Adrenal gland (tissue), 12 donors: ENCODE measurements around the gene DNAJC1. TPM values are rescaled to one million over a fixed set of nuclear protein-coding genes. Genes with fewer than 3 reads are reported as not detected.
"Not testable (repeated sequence)": the region's sequence is repeated elsewhere in the genome, so short reads cannot be mapped to it uniquely, and the experiment has no call there.

ENCODE experiments used
- DNase-seq, 7 donors: peaks; one replicate each; pipeline ENCODE4 v3.0.0-alpha.2; 2019 to 2020
- H3K27ac ChIP-seq, 5 donors: fragments of 200-600 bp; sonication (generic) in 4 of 5; 1 replicate in 3 of 5; 2 replicates in 2 of 5; pipeline versions ENCODE4 v1.5.1 to v1.8.0; 2016 to 2020; ENCODE audit warnings: mild to moderate bottlenecking in 1 of 5
- H3K27me3 ChIP-seq: fragments of 200-600 bp; 2 replicates; pipeline ENCODE4 v1.8.0; 2021
- H3K36me3 ChIP-seq, 2 donors: fragments of 200-600 bp; replicated peaks in 1 of 2; 1 replicate in 1 of 2; 2 replicates in 1 of 2; pipeline versions ENCODE4 v1.5.1 to v1.8.0; 2018 to 2022
- H3K4me1 ChIP-seq, 2 donors: fragments of 200-600 bp; replicated peaks in 1 of 2; 1 replicate in 1 of 2; 2 replicates in 1 of 2; pipeline versions ENCODE4 v1.5.1 to v1.8.0; 2018 to 2021
- H3K4me3 ChIP-seq, 4 donors: fragments of 200-600 bp; sonication (generic) in 3 of 4; one replicate each; pipeline ENCODE4 v1.5.1; 2016 to 2018
- H3K9me3 ChIP-seq, 3 donors: fragments of 200-600 bp; sonication (generic) in 1 of 3; replicated peaks in 1 of 3; 1 replicate in 2 of 3; 2 replicates in 1 of 3; pipeline versions ENCODE4 v1.5.1 to v1.8.0; 2016 to 2021
- CTCF ChIP-seq, 6 experiments: fragments of 450-650 bp in 4 of 6; fragments of 200-600 bp in 2 of 6; sonication (generic) in 1 of 6; IDR thresholded peaks; 1 replicate in 5 of 6; 2 replicates in 1 of 6; pipeline versions ENCODE4 v1.5.1 to v1.8.0; 2016 to 2021; ENCODE audit warnings: antibody characterized with exemption in 6 of 6, mild to moderate bottlenecking in 2 of 6, moderate library complexity in 1 of 6
- POLR2A ChIP-seq, 2 donors: fragments of 450-650 bp; IDR thresholded peaks; one replicate each; pipeline ENCODE4 v1.6.1; 2017; ENCODE audit warnings: antibody characterized with exemption in 2 of 2, mild to moderate bottlenecking in 2 of 2, moderate library complexity in 1 of 2
- WGBS, 4 donors: extraction: QIAGEN DNeasy Blood & Tissue Kit in 2 of 4; methylation state at CpG; one replicate each; pipeline versions ENCODE4 v1.1.5 to v1.1.7; 2013 to 2017; 5-methylcytosine and 5-hydroxymethylcytosine counted together
- intact Hi-C, 2 donors: fragments of 100-400 bp; cut with DNase I; formaldehyde crosslinking; loops; one replicate each; pipeline versions ENCODE4 v1.14.1 to v1.15.0; 2022 to 2023
- polyA plus RNA-seq, 3 donors: library from polyadenylated mRNA; stranded (reverse); fragments of 200-250 nt in 2 of 3; fragments of 350-450 nt in 1 of 3; fragmentation: Illumina TruSeq in 1 of 3; extraction: RNeasy Lipid Tissue Mini Kit (QIAGEN cat#74804) in 1 of 3; gene quantifications; one replicate each; pipeline ENCODE4 v1.2.3, GENCODE V29; 2013 to 2014
- total RNA-seq, 9 donors: library from RNA; depleted of rRNA in 4 of 9; stranded (reverse); fragments of >200 nt in 4 of 9; fragments of 120-200 nt in 1 of 9; fragmentation: NEBNext Ultra II Directional in 1 of 9; extraction: Animal tissue kit (Norgen Biotek cat#: 25700) in 1 of 9; gene quantifications; one replicate each; pipeline versions ENCODE4 v1.1.0 to v1.2.4, GENCODE V29; 2013 to 2023
- donor health status: healthy with polysubstance abuse.
- donor health status: Bipolar disorder and iron deficiency.
- donor health status: DM: yes; HTN: yes; CAD: no.
- donor health status: DM: no; HTN: no; CAD: no.
- donor health status: DM: no; HTN: no; CAD: no.
- donor health status: DM: yes; HTN: yes; CAD: no.

Gene DNAJC1
- total and polyA plus RNA-seq, 12 donors: 11.0 to 84.4 (median 36.8) TPM

GRCh38 chr10:21888959-21889358 is 114.6 kb downstream of the DNAJC1 start:
- no peak for DNase-seq
- H3K27me3 ChIP-seq: no peaks in the 10 kb centered on the region
- H3K4me3 ChIP-seq: no peak overlapping the region
- 70 to 79% (median 74%) methylated on average over 5 of the region's 5 CpGs for WGBS, 4 donors
- intact Hi-C loops: no loop called here
- no peaks in the 10 kb centered on the region for H3K36me3 ChIP-seq
- H3K27ac ChIP-seq: no peak overlapping the region
- no peaks in the 10 kb centered on the region for H3K4me1 ChIP-seq
- no peak for TF ChIP-seq POLR2A (IDR thresholded peaks at IDR 0.05)
- no peak for TF ChIP-seq CTCF (IDR thresholded peaks at IDR 0.05)
- H3K9me3 ChIP-seq: peaks cover 0 to 6% (median 5%) of the 10 kb centered on the region in 3 donors

- no peak for DNase-seq
- H3K27ac ChIP-seq: no peak overlapping the region
- H3K36me3 ChIP-seq: peaks cover 0 to 6% of the 10 kb centered on the region in 2 donors
- TF ChIP-seq POLR2A (IDR thresholded peaks at IDR 0.05) (no peak), CTCF (IDR thresholded peaks at IDR 0.05) (no peak)
- intact Hi-C loops: no loop called here
- H3K4me1 ChIP-seq: no peaks in the 10 kb centered on the region
- no peaks in the 10 kb centered on the region for H3K27me3 ChIP-seq
- peaks cover 0 to 6% (median 5%) of the 10 kb centered on the region in 3 donors for H3K9me3 ChIP-seq
- H3K4me3 ChIP-seq: no peak overlapping the region
Measured at GRCh38 chr10:21885940-21886339, 117.6 kb downstream of the DNAJC1 start.

- no peak for DNase-seq
- Histone ChIP-seq H3K36me3 (no peaks in the 10 kb centered on the region), H3K4me1 (no peaks in the 10 kb centered on the region), H3K4me3 (no peak overlapping the region), H3K9me3 (peaks cover 0 to 6% (median 0%) of the 10 kb centered on the region in 3 donors), H3K27ac (no peak overlapping the region), H3K27me3 (no peaks in the 10 kb centered on the region)
- TF ChIP-seq POLR2A (IDR thresholded peaks at IDR 0.05) (no peak), CTCF (IDR thresholded peaks at IDR 0.05) (no peak)
- 85 to 97% (median 96%) methylated on average over 5 of the region's 5 CpGs for WGBS, 4 donors
- intact Hi-C loops: no loop called here
Measured at GRCh38 chr10:21873198-21873597, 130.3 kb downstream of the DNAJC1 start.

GRCh38 chr10:21872771-21873170 is 130.8 kb downstream of the DNAJC1 start:
- not testable (repeated sequence) for DNase-seq

GRCh38 chr10:21870849-21871248 is 132.7 kb downstream of the DNAJC1 start:
- DNase-seq: no peak
- intact Hi-C loops: no loop called here
- Histone ChIP-seq H3K9me3 (peaks cover 0 to 6% (median 3%) of the 10 kb centered on the region in 3 donors), H3K36me3 (no peaks in the 10 kb centered on the region), H3K27ac (no peak overlapping the region), H3K4me1 (no peaks in the 10 kb centered on the region), H3K4me3 (no peak overlapping the region), H3K27me3 (no peaks in the 10 kb centered on the region)
- 89 to 98% (median 97%) methylated on average over 1 of the region's 1 CpG for WGBS, 4 donors
- TF ChIP-seq CTCF (IDR thresholded peaks at IDR 0.05): no peak
- TF ChIP-seq POLR2A (IDR thresholded peaks at IDR 0.05): no peak

More at GRCh38 chr10:21872771-21873170, 130.8 kb downstream of the DNAJC1 start:
- 97 to 99% (median 97%) methylated on average over 11 of the region's 11 CpGs for WGBS, 4 donors
- intact Hi-C loops, H3K4me1 ChIP-seq, H3K27me3 ChIP-seq, H3K4me3 ChIP-seq, H3K36me3 ChIP-seq, H3K27ac ChIP-seq, H3K9me3 ChIP-seq: not testable (repeated sequence)

- H3K27ac ChIP-seq, intact Hi-C loops, H3K4me1 ChIP-seq, H3K4me3 ChIP-seq, H3K36me3 ChIP-seq, H3K9me3 ChIP-seq, H3K27me3 ChIP-seq, DNase-seq: not testable (repeated sequence)
- WGBS, 4 donors: 94 to 99% (median 98%) methylated on average over 2 of the region's 2 CpGs
Measured at GRCh38 chr10:21869087-21869486, 134.4 kb downstream of the DNAJC1 start.
